IMR-90 (cell line): ENCODE results near the gene PPP6C. TPM values are rescaled to one million over a fixed set of nuclear protein-coding genes. Genes with fewer than 3 reads are reported as not detected.
"Not testable (repeated sequence)": the region's sequence is repeated elsewhere in the genome, so short reads cannot be mapped to it uniquely, and the experiment has no call there.

Experiments
- ATAC-seq: fragments of 200-7000 bp; cut with Tn5 transposase; 2 replicates; pipeline ENCODE4 v1.9.1; 2020; ENCODE audit warnings: low read depth, mild to moderate bottlenecking, moderate library complexity
- BruUV-seq: library from RNA; stranded (reverse); fragments of 400-500 nt; replicated peaks from 2 replicates; lab custom pipeline; 2021; lab: Mats Ljungman, UMichigan
- CTCF ChIA-PET: fragments of 300-600 bp; formaldehyde crosslinking; extraction: SDS; loops from one replicate; lab custom pipeline; 2021; ENCODE audit warnings: antibody characterized with exemption; lab: Yijun Ruan, JAX
- POLR2A ChIA-PET: fragments of 300-600 bp; sonication (Branson Sonifier 250); formaldehyde crosslinking; loops from one replicate; lab custom pipeline; 2022; ENCODE audit warnings: antibody characterized with exemption; ENCODE audit not compliant: unreplicated experiment; lab: Charles Lee
- DNase-seq: peaks from one replicate; pipeline ENCODE4 v3.0.0; 2013
- H2AFZ ChIP-seq: replicated peaks from 2 replicates; pipeline ENCODE3; 2013; ENCODE audit warnings: low read length, mild to moderate bottlenecking; ENCODE audit not compliant: poor library complexity
- H2AK5ac ChIP-seq: 2 replicates; pipeline ENCODE4 v1.6.1; 2013; ENCODE audit warnings: low read depth, low read length, inconsistent platforms
- H2AK9ac ChIP-seq: replicated peaks from 2 replicates; pipeline ENCODE3; 2013; ENCODE audit warnings: mild to moderate bottlenecking, low read depth, low read length, moderate library complexity; ENCODE audit not compliant: poor library complexity
- H2BK120ac ChIP-seq: 2 replicates; pipeline ENCODE4 v1.6.1; 2013; ENCODE audit warnings: low read depth, low read length, inconsistent platforms
- H2BK15ac ChIP-seq: 3 replicates; pipeline ENCODE4 v1.6.1; 2013; ENCODE audit warnings: low read depth, low read length, inconsistent platforms
- H2BK20ac ChIP-seq: 2 replicates; pipeline ENCODE4 v1.6.1; 2013; ENCODE audit warnings: low read depth, mild to moderate bottlenecking, inconsistent platforms, low read length, moderate library complexity
- H2BK5ac ChIP-seq: 2 replicates; pipeline ENCODE4 v1.6.1; 2013; ENCODE audit warnings: mild to moderate bottlenecking, low read depth, low read length, inconsistent platforms; ENCODE audit not compliant: poor library complexity, severe bottlenecking
- H3K14ac ChIP-seq: replicated peaks from 2 replicates; pipeline ENCODE4 v1.6.1; 2013; ENCODE audit warnings: low read depth, low read length, inconsistent platforms
- H3K18ac ChIP-seq: 2 replicates; pipeline ENCODE4 v1.6.1; 2013; ENCODE audit warnings: low read depth, low read length, control low read depth
- H3K23ac ChIP-seq: 2 replicates; pipeline ENCODE4 v1.6.1; 2013; ENCODE audit warnings: low read depth, low read length, inconsistent platforms
- H3K27ac ChIP-seq: 2 replicates; pipeline ENCODE4 v1.5.1; 2013; ENCODE audit warnings: mild to moderate bottlenecking, control low read depth, low read length; ENCODE audit not compliant: insufficient read depth
- H3K27me3 ChIP-seq: 2 replicates; pipeline ENCODE4 v1.6.1; 2013; ENCODE audit warnings: low read length; ENCODE audit not compliant: control insufficient read depth, insufficient read depth
- H3K36me3 ChIP-seq: 2 replicates; pipeline ENCODE4 v1.6.1; 2013; ENCODE audit warnings: low read length, mixed read lengths; ENCODE audit not compliant: control insufficient read depth, insufficient read depth
- H3K4ac ChIP-seq: 2 replicates; pipeline ENCODE4 v1.6.1; 2013; ENCODE audit warnings: low read depth, low read length, inconsistent platforms
- H3K4me1 ChIP-seq: 2 replicates; pipeline ENCODE4 v1.6.1; 2013; ENCODE audit warnings: low read length, mixed read lengths; ENCODE audit not compliant: control insufficient read depth, insufficient read depth
- H3K4me2 ChIP-seq: 2 replicates; pipeline ENCODE4 v1.6.1; 2013; ENCODE audit warnings: low read depth, mild to moderate bottlenecking, control low read depth, low read length, moderate library complexity
- H3K4me3 ChIP-seq: 2 replicates; pipeline ENCODE4 v1.5.1; 2013; ENCODE audit warnings: low read depth, mild to moderate bottlenecking, control low read depth, low read length, moderate library complexity; ENCODE audit not compliant: insufficient read depth
- H3K56ac ChIP-seq: 2 replicates; pipeline ENCODE4 v1.6.1; 2013; ENCODE audit warnings: low read length, inconsistent platforms; ENCODE audit not compliant: insufficient read depth; ENCODE audit errors: extremely low read depth
- H3K79me1 ChIP-seq, 2 experiments: 2 replicates each; pipeline ENCODE4 v1.6.1; 2013; ENCODE audit warnings: low read length in 2 of 2, inconsistent platforms in 1 of 2, low read depth in 1 of 2
- H3K9ac ChIP-seq: 2 replicates; pipeline ENCODE4 v1.6.1; 2013; ENCODE audit warnings: low read depth, low read length, control low read depth
- H3K9me1 ChIP-seq: 2 replicates; pipeline ENCODE4 v1.6.1; 2013; ENCODE audit warnings: low read length, inconsistent platforms; ENCODE audit not compliant: insufficient read depth
- H3K9me3 ChIP-seq: 2 replicates; pipeline ENCODE4 v1.6.1; 2013; ENCODE audit warnings: low read length; ENCODE audit not compliant: control insufficient read depth, insufficient read depth
- H4K20me1 ChIP-seq: 2 replicates; pipeline ENCODE4 v1.6.1; 2013; ENCODE audit warnings: low read length, inconsistent platforms; ENCODE audit not compliant: insufficient read depth
- H4K5ac ChIP-seq: 2 replicates; pipeline ENCODE4 v1.6.1; 2013; ENCODE audit warnings: mild to moderate bottlenecking, low read depth, low read length, control low read depth
- H4K8ac ChIP-seq, 2 experiments: 2 replicates each; pipeline ENCODE4 v1.6.1; 2013; ENCODE audit warnings: low read depth in 2 of 2, low read length in 2 of 2, control low read depth in 1 of 2, inconsistent platforms in 1 of 2
- H4K91ac ChIP-seq: 2 replicates; pipeline ENCODE4 v1.6.1; 2013; ENCODE audit warnings: low read depth, low read length, inconsistent platforms; ENCODE audit not compliant: insufficient read depth
- BHLHE40 ChIP-seq: fragments of 150-350 bp; IDR thresholded peaks from 2 replicates; pipeline ENCODE4 v1.6.1; 2016; ENCODE audit warnings: mild to moderate bottlenecking, low read depth, low read length
- CHD1 ChIP-seq: IDR thresholded peaks from 2 replicates; pipeline ENCODE4 v1.6.1; 2012; ENCODE audit warnings: low read depth, low read length, improper control_type of control experiment
- RAD21 ChIP-seq: IDR thresholded peaks from 2 replicates; pipeline ENCODE4 v1.6.1; 2012; ENCODE audit warnings: low read length, improper control_type of control experiment
- WGBS, 2 experiments: methylation state at CpG; one replicate each; pipeline versions ENCODE4 v1.1.5 to v1.1.7; 2013; ENCODE audit warnings: missing lambda C conversion rate in 2 of 2; ENCODE audit not compliant: insufficient read length in 1 of 2; ENCODE audit errors: extremely low coverage in 2 of 2; 5-methylcytosine and 5-hydroxymethylcytosine counted together
- dilution Hi-C: fragments of 300-500 bp; cut with HindIII; formaldehyde crosslinking; loops from one replicate; pipeline ENCODE4 v1.14.3; 2018; ENCODE audit warnings: low sequenced_read_pairs; ENCODE audit not compliant: unreplicated experiment
- in situ Hi-C: fragments of 300-500 bp; cut with MboI; formaldehyde crosslinking; loops from 3 replicates; pipeline ENCODE4 v1.14.3; 2019; ENCODE audit warnings: low sequenced_read_pairs, inconsistent platforms, mixed read lengths
- intact Hi-C: fragments of 100-400 bp; cut with micrococcal nuclease; formaldehyde crosslinking; loops from 2 replicates; pipeline ENCODE4 v1.10.0; 2022
- polyA plus RNA-seq, 3 experiments: library from polyadenylated mRNA; depleted of rRNA; stranded (reverse); fragments of >200 nt; gene quantifications; 2 replicates each; pipeline ENCODE4 v1.2.3, GENCODE V29; 2012; ENCODE audit warnings: low replicate concordance in 1 of 3
- total RNA-seq: library from RNA; depleted of rRNA; stranded (reverse); fragments of >200 nt; gene quantifications from 2 replicates; pipeline ENCODE4 v1.2.3, GENCODE V29; 2012

PPP6C gene
- total and polyA plus RNA-seq, 2 of the 4 experiments (the other 2 are of a cell fraction), result 14.5 to 15.4 TPM

GRCh38 chr9:125238127-125238914 lies 48.7 kb upstream of the PPP6C start:
- H3K4me2 ChIP-seq, result peak overlapping the region; percentile 54
- POLR2A ChIA-PET, result interaction anchor here (0.7 kb wide), 1 partner anchor 12 kb away, joined by 4 read pairs; no protein-coding TSS in a partner anchor

DNA sequence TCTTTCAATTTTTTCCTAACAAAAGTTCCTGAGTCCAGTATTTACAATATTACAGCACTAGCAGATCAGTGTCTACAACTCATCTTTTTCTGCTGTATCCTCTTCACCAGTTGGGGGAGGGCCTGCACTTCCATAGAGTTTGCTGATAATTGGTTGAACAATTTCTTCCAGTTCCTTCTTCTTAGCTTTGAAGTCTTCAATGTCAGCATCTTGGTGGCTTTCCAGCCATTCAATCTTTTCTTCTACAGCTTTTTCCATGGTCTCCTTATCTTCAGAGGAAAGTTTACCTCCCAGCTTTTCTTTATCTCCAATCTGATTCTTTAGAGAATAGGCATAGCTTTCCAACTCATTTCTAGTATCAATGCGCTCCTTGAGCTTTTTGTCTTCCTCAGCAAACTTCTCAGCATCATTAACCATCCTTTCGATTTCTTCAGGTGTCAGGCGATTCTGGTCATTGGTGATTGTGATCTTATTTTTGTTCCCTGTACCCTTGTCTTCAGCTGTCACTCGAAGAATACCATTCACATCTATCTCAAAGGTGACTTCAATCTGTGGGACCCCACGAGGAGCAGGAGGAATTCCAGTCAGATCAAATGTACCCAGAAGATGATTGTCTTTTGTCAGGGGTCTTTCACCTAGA lies 47.0 kb upstream of the PPP6C start:
- in situ Hi-C loops, result not testable (repeated sequence)
- no CpG with 5 or more reads among the region's 5 CpGs for WGBS, 2 experiments
- POLR2A ChIA-PET, result interaction anchor here (0.7 kb wide), 2 partner anchors 124 to 323 kb away, joined by 4 to 14 read pairs; no protein-coding TSS in a partner anchor

More at GRCh38 chr9:125238127-125238914, 48.7 kb upstream of the PPP6C start:
- no peak for ATAC-seq
- Histone ChIP-seq H4K8ac (no peak overlapping the region), H3K9me1 (no peaks in the 10 kb centered on the region), H2AK9ac (no peak overlapping the region), H4K20me1 (peaks cover 71% of the 10 kb centered on the region), H3K36me3 (peaks cover 35% of the 10 kb centered on the region), H3K79me1 (peaks cover 8 to 42% of the 10 kb centered on the region in 2 experiments), H2AK5ac (no peak overlapping the region), H2AFZ (no peak overlapping the region), H2BK120ac (no peak overlapping the region), H3K23ac (peak overlapping the region; percentile 39; the same call in 1 of the 2 replicates), H3K4me1 (peaks cover 6% of the 10 kb centered on the region), H3K9ac (no peak overlapping the region; the same call in 1 of the 2 replicates), H3K18ac (no peak overlapping the region), H3K4ac (no peak overlapping the region), H2BK20ac (no peak overlapping the region), H2BK5ac (no peak overlapping the region), H3K4me3 (no peak overlapping the region), H3K9me3 (no peaks in the 10 kb centered on the region), H4K91ac (no peak overlapping the region), H3K27me3 (no peaks in the 10 kb centered on the region), H4K5ac (no peak overlapping the region), H3K56ac (no peak overlapping the region), H3K14ac (no peak overlapping the region; the same call in 1 of the 2 replicates), H3K27ac (no peak overlapping the region), H2BK15ac (no peak overlapping the region)
- TF ChIP-seq CHD1, result no peak
- TF ChIP-seq BHLHE40, result no peak
- TF ChIP-seq RAD21, result no peak
- DNase-seq, result no peak
- CTCF ChIA-PET, result interaction anchor here (0.6 kb wide), 1 partner anchor 12 kb away, joined by 4 read pairs; no protein-coding TSS in a partner anchor
- in situ Hi-C loops, result no loop called here
- no TSS peak for BruUV-seq
- intact Hi-C loops, result no loop called here
- WGBS, 2 experiments, result 90% methylated on average over 3 of the region's 7 CpGs; no CpG with 5 or more reads in 1 of the 2 experiments
- dilution Hi-C loops, result no loop called here

More for the DNA sequence above, 47.0 kb upstream of the PPP6C start:
- H3K23ac ChIP-seq, CTCF ChIA-PET, DNase-seq, H2AK9ac ChIP-seq, H4K8ac ChIP-seq, H3K27me3 ChIP-seq, H4K5ac ChIP-seq, H2BK120ac ChIP-seq, H3K9me3 ChIP-seq, H3K4me3 ChIP-seq, H3K14ac ChIP-seq, H3K9me1 ChIP-seq, H2AFZ ChIP-seq, H2AK5ac ChIP-seq, H3K27ac ChIP-seq, H3K9ac ChIP-seq, H3K4me1 ChIP-seq, dilution Hi-C loops, H3K18ac ChIP-seq, H2BK15ac ChIP-seq, H3K4ac ChIP-seq, intact Hi-C loops, H2BK5ac ChIP-seq, H3K56ac ChIP-seq, H4K91ac ChIP-seq, ATAC-seq, H2BK20ac ChIP-seq: not testable (repeated sequence)
- Histone ChIP-seq H3K36me3 (peaks cover 39% of the 10 kb centered on the region), H3K4me2 (peak overlapping the region; percentile 31; the same call in 1 of the 2 replicates), H4K20me1 (peaks cover 71% of the 10 kb centered on the region), H3K79me1 (peaks cover 3 to 37% of the 10 kb centered on the region in 2 experiments)
- BruUV-seq, result TSS peak; percentile 70
